HG03064 (cell line): ENCODE results near the gene CAGE1.

ENCODE experiments used
- ATAC-seq: cut with Tn5 transposase; IDR thresholded peaks from one replicate; pipeline ENCODE4 v1.9.1; 2021; ENCODE audit warnings: low read depth; ENCODE audit not compliant: unreplicated experiment

The CAGE1 gene

GRCh38 chr6:7389451-7390225, at the start of gene CAGE1, which contains the start of gene RIOK1:
CAGE1 (minus strand) TSS chr6:7389742; CDS start chr6:7387173, 2,569 bp downstream.
RIOK1 (plus strand) TSS chr6:7389808; CDS start chr6:7390003, 195 bp downstream.
- peak; percentile 97 for ATAC-seq

- ATAC-seq: no peak
Measured at GRCh38 chr6:7439228-7439627, 49.7 kb upstream of the CAGE1 start.

GRCh38 chr6:7438011-7438410, 48.5 kb upstream of the CAGE1 start:
- no peak for ATAC-seq

- ATAC-seq: no peak
Measured at GRCh38 chr6:7434672-7435071, 45.1 kb upstream of the CAGE1 start.

- no peak for ATAC-seq
Measured at GRCh38 chr6:7433121-7433617, 43.6 kb upstream of the CAGE1 start.

GRCh38 chr6:7432391-7433120, 43.0 kb upstream of the CAGE1 start:
- no peak for ATAC-seq

GRCh38 chr6:7431674-7432390, 42.3 kb upstream of the CAGE1 start:
- ATAC-seq: no peak

- ATAC-seq: no peak
Measured at GRCh38 chr6:7431313-7431673, 41.8 kb upstream of the CAGE1 start.

- no peak for ATAC-seq
Measured at GRCh38 chr6:7426447-7427169, 37.1 kb upstream of the CAGE1 start.

GRCh38 chr6:7425808-7426190, 36.3 kb upstream of the CAGE1 start:
- ATAC-seq: no peak

- ATAC-seq: no peak
Measured at GRCh38 chr6:7424967-7425807, 35.6 kb upstream of the CAGE1 start.

- no peak for ATAC-seq
Measured at GRCh38 chr6:7424058-7424457, 34.5 kb upstream of the CAGE1 start.

- ATAC-seq: no peak
Measured at GRCh38 chr6:7421066-7421465, 31.5 kb upstream of the CAGE1 start.

- ATAC-seq: no peak
Measured at GRCh38 chr6:7419065-7419464, 29.5 kb upstream of the CAGE1 start.

GRCh38 chr6:7418238-7418905, 28.8 kb upstream of the CAGE1 start:
- ATAC-seq: no peak

- no peak for ATAC-seq
Measured at GRCh38 chr6:7417684-7418083, 28.1 kb upstream of the CAGE1 start.

GRCh38 chr6:7414811-7415210, 25.3 kb upstream of the CAGE1 start:
- no peak for ATAC-seq

- ATAC-seq: no peak
Measured at GRCh38 chr6:7413151-7413823, 23.7 kb upstream of the CAGE1 start.

- ATAC-seq: no peak
Measured at GRCh38 chr6:7411328-7411727, 21.8 kb upstream of the CAGE1 start.
